SK-N-SH (cell line): Measurements from ENCODE around the gene MADD.

Source experiments
- CTCF ChIP-seq: fragments of 200-600 bp; sonication (generic); IDR thresholded peaks from 2 replicates; pipeline ENCODE4 v1.6.1; 2017; ENCODE audit warnings: antibody characterized with exemption, mild to moderate bottlenecking, moderate library complexity
- YY1 ChIP-seq: IDR thresholded peaks from 2 replicates; pipeline ENCODE4 v1.4.0; 2012; ENCODE audit warnings: low read depth, mild to moderate bottlenecking

- TF ChIP-seq CTCF = no peak
- no peak for TF ChIP-seq YY1
These were observed 58.0 kb downstream of the MADD start for GRCh38 chr11:47327949-47328348.
